MM.1S (cell line): Measurements from ENCODE around the gene AGTRAP.

Source experiments
- DNase-seq: peaks from one replicate; pipeline ENCODE4 v3.0.0-alpha.2; 2015
- H2AFZ ChIP-seq: fragments of 300-600 bp; sonication (generic); 2 replicates; pipeline ENCODE4 v1.6.0; 2016; ENCODE audit warnings: antibody characterized with exemption, low read length
- H3F3A ChIP-seq: fragments of 300-600 bp; sonication (generic); 2 replicates; pipeline ENCODE4 v1.6.1; 2016; ENCODE audit warnings: mild to moderate bottlenecking, antibody characterized with exemption, low read length, moderate library complexity, mixed read lengths; ENCODE audit not compliant: insufficient read depth
- H3K27ac ChIP-seq: fragments of 300-600 bp; sonication (generic); 2 replicates; pipeline ENCODE4 v1.5.1; 2016; ENCODE audit warnings: mild to moderate bottlenecking, low read length
- H3K27me3 ChIP-seq: fragments of 300-600 bp; sonication (generic); replicated peaks from 2 replicates; pipeline ENCODE4 v1.6.0; 2016; ENCODE audit warnings: low read length; ENCODE audit not compliant: insufficient read depth
- H3K36me3 ChIP-seq: fragments of 300-600 bp; sonication (generic); replicated peaks from 2 replicates; pipeline ENCODE4 v1.6.1; 2016; ENCODE audit warnings: mild to moderate bottlenecking, low read length, mixed read lengths; ENCODE audit not compliant: insufficient read depth
- H3K4me1 ChIP-seq: fragments of 300-600 bp; sonication (generic); 2 replicates; pipeline ENCODE4 v1.6.1; 2016; ENCODE audit warnings: low read length, mixed read lengths
- H3K4me2 ChIP-seq: fragments of 300-600 bp; sonication (generic); 2 replicates; pipeline ENCODE4 v1.6.0; 2016; ENCODE audit warnings: low read depth, low read length
- H3K4me3 ChIP-seq: fragments of 300-600 bp; sonication (generic); 2 replicates; pipeline ENCODE4 v1.5.1; 2016; ENCODE audit warnings: low read length, mixed read lengths
- H3K79me2 ChIP-seq: fragments of 300-600 bp; sonication (generic); 2 replicates; pipeline ENCODE4 v1.6.1; 2016; ENCODE audit warnings: mixed run types, low read length, mixed read lengths
- H3K9ac ChIP-seq: fragments of 300-600 bp; sonication (generic); 2 replicates; pipeline ENCODE4 v1.6.1; 2016; ENCODE audit warnings: low read length, mixed read lengths
- H3K9me2 ChIP-seq: fragments of 300-600 bp; sonication (generic); replicated peaks from 2 replicates; pipeline ENCODE4 v1.6.1; 2016; ENCODE audit warnings: mild to moderate bottlenecking, low read length, mixed read lengths; ENCODE audit not compliant: insufficient read depth
- H3K9me3 ChIP-seq: fragments of 300-600 bp; sonication (generic); replicated peaks from 2 replicates; pipeline ENCODE4 v1.6.1; 2016; ENCODE audit warnings: mild to moderate bottlenecking, low read length, mixed read lengths; ENCODE audit not compliant: insufficient read depth
- H4K20me1 ChIP-seq: fragments of 300-600 bp; sonication (generic); 2 replicates; pipeline ENCODE4 v1.6.1; 2016; ENCODE audit warnings: mild to moderate bottlenecking, low read length, moderate library complexity, mixed read lengths; ENCODE audit not compliant: insufficient read depth
- EZH2 ChIP-seq: fragments of 300-600 bp; sonication (generic); optimal IDR thresholded peaks from 2 replicates; pipeline ENCODE3; 2017; ENCODE audit warnings: low read depth, mild to moderate bottlenecking, antibody characterized with exemption, low read length, mixed read lengths
- EZH2phosphoT487 ChIP-seq: fragments of 300-600 bp; sonication (generic); IDR thresholded peaks from 2 replicates; pipeline ENCODE4 v1.6.1; 2018; ENCODE audit warnings: antibody characterized with exemption, low read length
- TF ChIP-seq, protein P1 (sequence below): fragments of 300-600 bp; sonication (generic); IDR thresholded peaks from 2 replicates; pipeline ENCODE4 v1.5.1; 2016; ENCODE audit warnings: antibody characterized with exemption, low read length, mixed read lengths

AGTRAP gene

DNA sequence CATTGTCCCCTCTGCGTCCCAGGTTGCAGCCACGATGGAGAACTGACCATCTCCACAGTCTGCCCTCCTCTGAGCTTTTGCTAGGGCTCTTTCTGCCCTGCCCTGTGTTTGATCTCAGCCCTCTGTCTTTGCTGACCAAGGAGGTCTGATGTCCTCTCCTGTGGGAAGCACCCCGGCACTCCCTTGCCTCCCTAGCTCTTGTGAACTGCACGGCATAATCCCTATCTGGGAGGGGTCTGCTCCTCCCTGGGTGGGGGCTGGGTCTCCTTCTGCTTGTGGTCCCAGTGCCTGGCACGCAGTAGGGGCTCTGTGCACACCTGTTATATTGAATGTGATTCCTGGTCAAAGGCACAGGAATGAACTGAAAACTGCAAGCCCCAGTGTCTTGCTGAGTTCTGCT lies 42.0 kb upstream of the AGTRAP start:
- Histone ChIP-seq H3K9me3 (no peaks in the 10 kb centered on the region), H3K4me3 (no peak overlapping the region), H3K79me2 (no peaks in the 10 kb centered on the region), H3K27me3 (peaks cover 84% of the 10 kb centered on the region), H3K27ac (no peak overlapping the region), H3K4me1 (no peaks in the 10 kb centered on the region), H4K20me1 (no peaks in the 10 kb centered on the region), H3F3A (no peaks in the 10 kb centered on the region), H3K9ac (no peak overlapping the region), H2AFZ (no peak overlapping the region), H3K4me2 (no peak overlapping the region), H3K36me3 (no peaks in the 10 kb centered on the region), H3K9me2 (no peaks in the 10 kb centered on the region)
- TF ChIP-seq EZH2, result no peak
- no peak for DNase-seq

DNA sequence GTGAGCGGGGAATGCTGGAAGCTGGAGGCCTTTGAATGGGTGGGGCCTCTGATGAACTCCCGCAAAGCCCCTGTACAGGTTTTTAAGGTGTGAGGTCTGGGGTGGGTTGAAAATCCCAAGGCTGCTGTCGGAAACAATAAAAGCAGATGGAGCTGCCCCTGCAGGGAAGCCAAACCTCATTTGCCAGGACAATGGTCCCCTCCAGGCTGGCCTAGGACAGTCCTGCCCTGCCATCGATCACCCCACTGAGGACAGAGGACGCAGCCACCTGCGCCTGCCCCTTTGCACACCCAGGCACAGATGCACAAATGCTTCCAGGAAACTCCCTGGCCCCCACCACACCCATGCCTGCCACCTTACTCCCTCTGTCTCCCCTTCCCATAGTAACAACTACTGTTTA lies 40.1 kb upstream of the AGTRAP start:
- no peaks in the 10 kb centered on the region for H3K79me2 ChIP-seq
- no peaks in the 10 kb centered on the region for H3K4me1 ChIP-seq
- H2AFZ ChIP-seq, result no peak overlapping the region
- H3K4me2 ChIP-seq, result no peak overlapping the region
- no peaks in the 10 kb centered on the region for H3K9me3 ChIP-seq
- H4K20me1 ChIP-seq, result no peaks in the 10 kb centered on the region
- no peak for DNase-seq
- H3F3A ChIP-seq, result no peaks in the 10 kb centered on the region
- H3K9ac ChIP-seq, result no peak overlapping the region
- no peak overlapping the region for H3K4me3 ChIP-seq
- no peaks in the 10 kb centered on the region for H3K36me3 ChIP-seq
- no peak overlapping the region for H3K27ac ChIP-seq
- H3K9me2 ChIP-seq, result no peaks in the 10 kb centered on the region
- peaks cover 79% of the 10 kb centered on the region for H3K27me3 ChIP-seq
- TF ChIP-seq, protein P1, sequence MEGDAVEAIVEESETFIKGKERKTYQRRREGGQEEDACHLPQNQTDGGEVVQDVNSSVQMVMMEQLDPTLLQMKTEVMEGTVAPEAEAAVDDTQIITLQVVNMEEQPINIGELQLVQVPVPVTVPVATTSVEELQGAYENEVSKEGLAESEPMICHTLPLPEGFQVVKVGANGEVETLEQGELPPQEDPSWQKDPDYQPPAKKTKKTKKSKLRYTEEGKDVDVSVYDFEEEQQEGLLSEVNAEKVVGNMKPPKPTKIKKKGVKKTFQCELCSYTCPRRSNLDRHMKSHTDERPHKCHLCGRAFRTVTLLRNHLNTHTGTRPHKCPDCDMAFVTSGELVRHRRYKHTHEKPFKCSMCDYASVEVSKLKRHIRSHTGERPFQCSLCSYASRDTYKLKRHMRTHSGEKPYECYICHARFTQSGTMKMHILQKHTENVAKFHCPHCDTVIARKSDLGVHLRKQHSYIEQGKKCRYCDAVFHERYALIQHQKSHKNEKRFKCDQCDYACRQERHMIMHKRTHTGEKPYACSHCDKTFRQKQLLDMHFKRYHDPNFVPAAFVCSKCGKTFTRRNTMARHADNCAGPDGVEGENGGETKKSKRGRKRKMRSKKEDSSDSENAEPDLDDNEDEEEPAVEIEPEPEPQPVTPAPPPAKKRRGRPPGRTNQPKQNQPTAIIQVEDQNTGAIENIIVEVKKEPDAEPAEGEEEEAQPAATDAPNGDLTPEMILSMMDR, result no peak
- TF ChIP-seq EZH2phosphoT487 (no peak), EZH2 (no peak)

DNA sequence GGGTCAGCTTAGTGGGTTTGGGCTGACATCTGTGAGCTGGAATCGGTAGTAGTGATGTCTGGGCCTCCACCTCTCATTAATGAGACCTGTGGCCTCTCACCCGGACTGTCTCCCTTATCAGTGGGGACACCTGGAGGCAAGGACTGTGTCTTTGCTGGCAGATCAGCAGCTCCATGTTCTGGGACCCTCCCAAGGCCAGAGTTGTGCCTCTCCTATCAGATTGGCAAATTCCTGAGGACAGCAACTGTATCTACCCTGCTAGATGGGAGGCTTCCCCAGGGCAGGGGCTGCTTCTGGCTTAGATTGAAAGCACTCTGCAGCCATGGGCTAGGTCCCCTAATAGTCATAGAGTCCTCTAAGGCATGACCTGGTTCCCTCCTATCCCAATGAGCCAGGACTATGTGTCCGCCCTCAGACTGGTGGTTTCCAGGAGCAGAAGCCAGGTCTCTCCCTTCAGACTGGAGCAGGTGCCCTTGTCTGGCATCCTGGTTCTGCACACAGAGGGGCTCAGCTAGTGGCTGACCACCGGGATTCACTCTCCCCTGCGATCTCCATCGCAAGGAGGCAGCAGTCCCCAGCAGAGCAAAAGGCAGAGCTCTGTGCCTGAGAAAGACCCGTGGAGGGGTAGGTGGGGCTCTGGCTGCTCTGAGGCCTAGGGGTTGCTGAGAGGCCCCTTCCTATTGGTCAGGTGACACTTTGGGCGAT lies 38.6 kb upstream of the AGTRAP start:
- no peak overlapping the region for H3K4me2 ChIP-seq
- H3K4me1 ChIP-seq, result no peaks in the 10 kb centered on the region
- H3K36me3 ChIP-seq, result no peaks in the 10 kb centered on the region
- no peak overlapping the region for H3K27ac ChIP-seq
- no peak overlapping the region for H3K4me3 ChIP-seq
- no peak overlapping the region for H2AFZ ChIP-seq
- no peak for DNase-seq
- H3F3A ChIP-seq, result no peaks in the 10 kb centered on the region
- H4K20me1 ChIP-seq, result no peaks in the 10 kb centered on the region
- H3K9me2 ChIP-seq, result no peaks in the 10 kb centered on the region
- TF ChIP-seq EZH2 (no peak), EZH2phosphoT487 (no peak)
- TF ChIP-seq, protein P1, result no peak
- peaks cover 83% of the 10 kb centered on the region for H3K27me3 ChIP-seq
- no peaks in the 10 kb centered on the region for H3K9me3 ChIP-seq
- no peak overlapping the region for H3K9ac ChIP-seq
- H3K79me2 ChIP-seq, result no peaks in the 10 kb centered on the region

GRCh38 chr1:11697893-11698210 lies 38.1 kb upstream of the AGTRAP start:
- no peak for TF ChIP-seq EZH2phosphoT487
- TF ChIP-seq, protein P1, result no peak
- no peak for TF ChIP-seq EZH2
- Histone ChIP-seq H3K27ac (no peak overlapping the region), H3K79me2 (no peaks in the 10 kb centered on the region), H2AFZ (no peak overlapping the region), H3K36me3 (no peaks in the 10 kb centered on the region), H3K4me2 (no peak overlapping the region), H3K9me3 (no peaks in the 10 kb centered on the region), H3K4me1 (no peaks in the 10 kb centered on the region), H3K9me2 (no peaks in the 10 kb centered on the region), H3K27me3 (peaks cover 83% of the 10 kb centered on the region), H3K9ac (no peak overlapping the region), H3K4me3 (no peak overlapping the region), H4K20me1 (no peaks in the 10 kb centered on the region), H3F3A (no peaks in the 10 kb centered on the region)
- no peak for DNase-seq
